A673 (cell line): ENCODE data around the gene MYO1H.

Experiments
- EZH2 ChIP-seq: fragments of 200-600 bp; sonication (generic); IDR thresholded peaks from 2 replicates; pipeline ENCODE4 v1.6.1; 2017; ENCODE audit warnings: borderline replicate concordance, low read depth, mild to moderate bottlenecking, mixed read lengths, antibody characterized with exemption, low read length; ENCODE audit not compliant: poor library complexity, severe bottlenecking
- TF ChIP-seq, protein P1 (sequence below): fragments of 300-800, 200-600 bp; sonication (generic); conservative IDR thresholded peaks from 2 replicates; pipeline ENCODE4 v1.5.1; 2017; ENCODE audit warnings: low read depth, mild to moderate bottlenecking, antibody characterized with exemption, low read length, moderate library complexity, mixed read lengths

DNA sequence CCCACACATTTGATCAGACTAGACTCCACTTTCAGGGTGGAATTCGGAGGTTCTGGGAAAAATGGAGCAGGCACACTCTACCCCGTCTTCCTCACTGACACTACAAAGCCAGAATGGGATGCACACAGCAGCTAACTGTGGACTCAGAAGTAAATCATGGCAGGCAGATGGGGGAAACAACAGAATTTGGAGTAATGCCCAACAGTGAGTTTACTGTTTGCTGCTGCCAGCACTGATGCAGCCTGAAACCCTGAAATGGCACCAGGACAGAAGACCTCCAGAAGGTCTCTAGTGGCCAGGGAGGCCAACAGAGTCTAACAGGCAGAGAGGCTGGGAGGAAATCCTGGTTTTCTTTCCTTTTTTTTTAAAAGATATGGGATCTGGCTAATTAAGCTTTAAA is 104.8 kb downstream of the MYO1H start:
- TF ChIP-seq, protein P1, sequence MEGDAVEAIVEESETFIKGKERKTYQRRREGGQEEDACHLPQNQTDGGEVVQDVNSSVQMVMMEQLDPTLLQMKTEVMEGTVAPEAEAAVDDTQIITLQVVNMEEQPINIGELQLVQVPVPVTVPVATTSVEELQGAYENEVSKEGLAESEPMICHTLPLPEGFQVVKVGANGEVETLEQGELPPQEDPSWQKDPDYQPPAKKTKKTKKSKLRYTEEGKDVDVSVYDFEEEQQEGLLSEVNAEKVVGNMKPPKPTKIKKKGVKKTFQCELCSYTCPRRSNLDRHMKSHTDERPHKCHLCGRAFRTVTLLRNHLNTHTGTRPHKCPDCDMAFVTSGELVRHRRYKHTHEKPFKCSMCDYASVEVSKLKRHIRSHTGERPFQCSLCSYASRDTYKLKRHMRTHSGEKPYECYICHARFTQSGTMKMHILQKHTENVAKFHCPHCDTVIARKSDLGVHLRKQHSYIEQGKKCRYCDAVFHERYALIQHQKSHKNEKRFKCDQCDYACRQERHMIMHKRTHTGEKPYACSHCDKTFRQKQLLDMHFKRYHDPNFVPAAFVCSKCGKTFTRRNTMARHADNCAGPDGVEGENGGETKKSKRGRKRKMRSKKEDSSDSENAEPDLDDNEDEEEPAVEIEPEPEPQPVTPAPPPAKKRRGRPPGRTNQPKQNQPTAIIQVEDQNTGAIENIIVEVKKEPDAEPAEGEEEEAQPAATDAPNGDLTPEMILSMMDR = no peak
- no peak for TF ChIP-seq EZH2
